Erythroblast (primary cell): ENCODE results near the gene MSMP.

ENCODE experiments used
- DNase-seq, 2 experiments: peaks; one replicate each; lab custom pipeline; 2025; lab: John Stamatoyannopoulos, UW
- GATA1 ChIP-seq: IDR thresholded peaks from 2 replicates; pipeline ENCODE4 v1.6.1; 2011; ENCODE audit warnings: low read depth, mild to moderate bottlenecking, control low read depth, low read length, moderate library complexity
- POLR2A ChIP-seq: IDR thresholded peaks from 2 replicates; pipeline ENCODE4 v1.6.1; 2011; ENCODE audit warnings: mild to moderate bottlenecking, low read length

Gene MSMP

GRCh38 chr9:35743452-35743851 is 10.6 kb downstream of the MSMP start:
- DNase-seq = no peak
- TF ChIP-seq GATA1 = no peak
- no peak for TF ChIP-seq POLR2A

GRCh38 chr9:35741740-35742139 is 12.3 kb downstream of the MSMP start:
- no peak for DNase-seq
- no peak for TF ChIP-seq POLR2A

- TF ChIP-seq GATA1 = no peak
- no peak for TF ChIP-seq POLR2A
- no peak for DNase-seq
Measured at GRCh38 chr9:35740243-35740642, 13.8 kb downstream of the MSMP start.

GRCh38 chr9:35738924-35739323 is 15.2 kb downstream of the MSMP start:
- DNase-seq = no peak
- TF ChIP-seq GATA1 (no peak), POLR2A (no peak)

- TF ChIP-seq POLR2A (no peak), GATA1 (no peak)
- DNase-seq = no peak
Measured at GRCh38 chr9:35738186-35738585, 15.9 kb downstream of the MSMP start.

GRCh38 chr9:35737143-35737542 is 16.9 kb downstream of the MSMP start:
- DNase-seq = no peak
- no peak for TF ChIP-seq GATA1
- no peak for TF ChIP-seq POLR2A

- TF ChIP-seq GATA1 = no peak
- peak; percentile 79 to 85 for DNase-seq
Measured at GRCh38 chr9:35736201-35736633, 17.9 kb downstream of the MSMP start.

GRCh38 chr9:35734096-35734495 is 20.0 kb downstream of the MSMP start:
- no peak for TF ChIP-seq POLR2A
- TF ChIP-seq GATA1 = no peak
- no peak for DNase-seq

- DNase-seq = peak; percentile 55 to 61
- TF ChIP-seq GATA1 (no peak), POLR2A (no peak)
Measured at GRCh38 chr9:35732800-35733541, 21.1 kb downstream of the MSMP start.

GRCh38 chr9:35732185-35732799 is 21.8 kb downstream of the MSMP start, which contains the start of the genes CREB3 and TLN1:
Gene CREB3, plus strand, starts transcription at chr9:35732666. Its CDS starts 107 bp downstream, at chr9:35732773.
Gene TLN1, minus strand, starts transcription at chr9:35732195. Its CDS starts 6,501 bp downstream, at chr9:35725694.
- TF ChIP-seq GATA1 = no peak
- peak; percentile 76 for TF ChIP-seq POLR2A
- DNase-seq = peak; percentile 96 to 97

- no peak for TF ChIP-seq GATA1
- TF ChIP-seq POLR2A = no peak
- no peak for DNase-seq
Measured at GRCh38 chr9:35731415-35732184, 22.5 kb downstream of the MSMP start.

GRCh38 chr9:35730486-35730854 is 23.6 kb downstream of the MSMP start:
- no peak for TF ChIP-seq POLR2A
- peak in 1 of 2 experiments; percentile 43 for DNase-seq

- TF ChIP-seq GATA1 (no peak), POLR2A (no peak)
- peak; percentile 70 to 77 for DNase-seq
Measured at GRCh38 chr9:35729700-35730485, 24.2 kb downstream of the MSMP start.

GRCh38 chr9:35729101-35729500 is 25.0 kb downstream of the MSMP start:
- DNase-seq = peak; percentile 27 to 47

More at GRCh38 chr9:35729101-35729500, 25.0 kb downstream of the MSMP start:
- TF ChIP-seq GATA1 (no peak), POLR2A (no peak)
